Sigmoid colon (tissue), 7 donors: ENCODE measurements around the gene CACNA1C. TPM values are rescaled to one million over a fixed set of nuclear protein-coding genes. Genes with fewer than 3 reads are reported as not detected.

Source experiments
- DNase-seq: peaks from one replicate; pipeline ENCODE4 v3.0.0-alpha.2; 2019
- H3K27ac ChIP-seq, 4 donors: fragments of 200-600 bp; sonication (generic); one replicate each; pipeline ENCODE4 v1.5.1; 2016 to 2019; ENCODE audit warnings: mild to moderate bottlenecking in 1 of 4
- H3K27me3 ChIP-seq, 3 donors: fragments of 200-600 bp; sonication (generic); one replicate each; pipeline ENCODE4 v1.5.1; 2019; ENCODE audit warnings: mild to moderate bottlenecking in 1 of 3
- H3K36me3 ChIP-seq, 4 donors: fragments of 200-600 bp; sonication (generic); one replicate each; pipeline ENCODE4 v1.5.1; 2016 to 2019
- H3K4me1 ChIP-seq, 4 donors: fragments of 200-600 bp; sonication (generic); one replicate each; pipeline ENCODE4 v1.5.1; 2017 to 2019
- H3K4me3 ChIP-seq, 4 donors: fragments of 200-600 bp; sonication (generic); one replicate each; pipeline ENCODE4 v1.5.1; 2017 to 2019; ENCODE audit warnings: mild to moderate bottlenecking in 2 of 4, moderate library complexity in 1 of 4
- H3K9me3 ChIP-seq, 4 donors: fragments of 200-600 bp in 3 of 4; sonication (generic) in 3 of 4; one replicate each; pipeline versions ENCODE4 v1.5.1 to v1.6.1; 2013 to 2019
- CTCF ChIP-seq, 4 experiments: fragments of 450-650 bp in 3 of 4; fragments of 200-600 bp in 1 of 4; IDR thresholded peaks; one replicate each; pipeline ENCODE4 v1.5.1; 2016 to 2019; ENCODE audit warnings: antibody characterized with exemption in 4 of 4, mild to moderate bottlenecking in 3 of 4, moderate library complexity in 2 of 4
- EP300 ChIP-seq, 4 donors: sonication (generic); formaldehyde crosslinking; IDR thresholded peaks; one replicate each; pipeline ENCODE4 v1.6.1; 2017; ENCODE audit warnings: antibody characterized with exemption in 4 of 4
- POLR2A ChIP-seq, 2 donors: fragments of 450-650 bp; IDR thresholded peaks; one replicate each; pipeline ENCODE4 v1.6.1; 2016; ENCODE audit warnings: antibody characterized with exemption in 2 of 2, mild to moderate bottlenecking in 2 of 2, moderate library complexity in 2 of 2
- POLR2AphosphoS5 ChIP-seq, 4 donors: sonication (generic); formaldehyde crosslinking; IDR thresholded peaks; one replicate each; pipeline ENCODE4 v1.6.1; 2017; ENCODE audit warnings: antibody characterized with exemption in 4 of 4
- WGBS, 2 donors: extraction: QIAGEN DNeasy Blood & Tissue Kit; methylation state at CpG; one replicate each; pipeline ENCODE4 v1.1.7; 2013; 5-methylcytosine and 5-hydroxymethylcytosine counted together
- intact Hi-C: fragments of 100-400 bp; cut with DNase I; formaldehyde crosslinking; loops from one replicate; pipeline ENCODE4 v1.15.1; 2023
- polyA plus RNA-seq, 3 donors: library from polyadenylated mRNA; stranded (reverse); fragments of 200-250 nt; gene quantifications; one replicate each; pipeline ENCODE4 v1.2.3, GENCODE V29; 2013
- total RNA-seq, 4 donors: library from RNA; depleted of rRNA; stranded (reverse); fragments of >200 nt; gene quantifications; one replicate each; pipeline ENCODE4 v1.1.0, GENCODE V29; 2016
- donor health status: healthy with polysubstance abuse.
- donor health status: Bipolar disorder and iron deficiency.
- donor health status: healthy.

The CACNA1C gene
- total and polyA plus RNA-seq, 7 donors, result 0.46 to 213 (median 62.0) TPM

- TF ChIP-seq POLR2AphosphoS5 (IDR thresholded peaks at IDR 0.05) (peak; percentile 10 to 49 (median 36)), CTCF (IDR thresholded peaks at IDR 0.05) (no peak), EP300 (IDR thresholded peaks at IDR 0.05) (no peak), POLR2A (IDR thresholded peaks at IDR 0.05) (no peak)
- H3K27me3 ChIP-seq, result no peaks in the 10 kb centered on the region
- peak; percentile 95 for DNase-seq
- H3K27ac ChIP-seq, result peak overlapping the region; percentile 76 to 89 (median 80)
- peaks cover 0 to 85% (median 73%) of the 10 kb centered on the region in 4 donors for H3K4me1 ChIP-seq
- H3K4me3 ChIP-seq, result no peak overlapping the region
- no peaks in the 10 kb centered on the region for H3K36me3 ChIP-seq
- peaks cover 0 to 3% (median 0%) of the 10 kb centered on the region in 4 donors for H3K9me3 ChIP-seq
- 30 to 57% methylated on average over 17 of the region's 17 CpGs for WGBS, 2 donors
- intact Hi-C loops, result loop anchor here (5.0 to 10.0 kb wide), 3 partner anchors 66 to 189 kb away; no protein-coding TSS in a partner anchor
Measured at GRCh38 chr12:2163177-2163941, 110.6 kb downstream of the CACNA1C start.

- intact Hi-C loops, result loop anchor here (10.0 kb wide), 1 partner anchor 190 kb away; no protein-coding TSS in a partner anchor
- Histone ChIP-seq H3K36me3 (no peaks in the 10 kb centered on the region), H3K4me1 (peaks cover 0 to 90% (median 83%) of the 10 kb centered on the region in 4 donors), H3K4me3 (no peak overlapping the region), H3K9me3 (peaks cover 0 to 3% (median 0%) of the 10 kb centered on the region in 4 donors), H3K27ac (peak overlapping the region in 3 of 4 donors; percentile 76 to 89 (median 83)), H3K27me3 (no peaks in the 10 kb centered on the region)
- no peak for DNase-seq
- TF ChIP-seq POLR2AphosphoS5 (IDR thresholded peaks at IDR 0.05), result peak; percentile 54 to 79 (median 73)
- no peak for TF ChIP-seq CTCF (IDR thresholded peaks at IDR 0.05)
- TF ChIP-seq EP300 (IDR thresholded peaks at IDR 0.05), result peak in 2 of 4 donors; percentile 2 to 26
Measured at GRCh38 chr12:2165021-2165420, 112.2 kb downstream of the CACNA1C start.

- Histone ChIP-seq H3K9me3 (peaks cover 0 to 3% (median 0%) of the 10 kb centered on the region in 4 donors), H3K4me1 (peaks cover 0 to 91% (median 83%) of the 10 kb centered on the region in 4 donors), H3K27ac (peak overlapping the region in 3 of 4 donors; percentile 76 to 89 (median 83)), H3K4me3 (no peak overlapping the region), H3K36me3 (no peaks in the 10 kb centered on the region), H3K27me3 (no peaks in the 10 kb centered on the region)
- DNase-seq, result no peak
- no peak for TF ChIP-seq POLR2AphosphoS5 (IDR thresholded peaks at IDR 0.05)
- no peak for TF ChIP-seq CTCF (IDR thresholded peaks at IDR 0.05)
- no peak for TF ChIP-seq POLR2A (IDR thresholded peaks at IDR 0.05)
- TF ChIP-seq EP300 (IDR thresholded peaks at IDR 0.05), result no peak
- 89 to 93% methylated on average over 3 of the region's 3 CpGs for WGBS, 2 donors
- intact Hi-C loops, result loop anchor here (10.0 kb wide), 1 partner anchor 191 kb away; no protein-coding TSS in a partner anchor
Measured at GRCh38 chr12:2165927-2166326, 113.1 kb downstream of the CACNA1C start.

- peak overlapping the region in 3 of 4 donors; percentile 25 to 89 (median 83) for H3K27ac ChIP-seq
- no peaks in the 10 kb centered on the region for H3K36me3 ChIP-seq
- 75 to 85% methylated on average over 5 of the region's 5 CpGs for WGBS, 2 donors
- peaks cover 0 to 91% (median 82%) of the 10 kb centered on the region in 4 donors for H3K4me1 ChIP-seq
- H3K27me3 ChIP-seq, result no peaks in the 10 kb centered on the region
- intact Hi-C loops, result loop anchor here (10.0 kb wide), 1 partner anchor 192 kb away; no protein-coding TSS in a partner anchor
- no peak for DNase-seq
- H3K9me3 ChIP-seq, result peaks cover 0 to 3% (median 0%) of the 10 kb centered on the region in 4 donors
- no peak overlapping the region for H3K4me3 ChIP-seq
- TF ChIP-seq EP300 (IDR thresholded peaks at IDR 0.05) (no peak), POLR2AphosphoS5 (IDR thresholded peaks at IDR 0.05) (no peak), POLR2A (IDR thresholded peaks at IDR 0.05) (no peak), CTCF (IDR thresholded peaks at IDR 0.05) (no peak)
Measured at GRCh38 chr12:2166696-2167095, 113.9 kb downstream of the CACNA1C start.
